Coronary artery (tissue), 2 donors: ENCODE results near the gene UGT1A3.
A peak's percentile ranks its signal among the peaks of the same experiment; 100 is the strongest.

Experiments
- DNase-seq: peaks from one replicate; pipeline ENCODE4 v3.0.0-alpha.2; 2017; ENCODE audit warnings: low spot score
- H3K27ac ChIP-seq, 2 donors: fragments of 200-600 bp; sonication (generic); one replicate each; pipeline ENCODE4 v1.5.1; 2016 to 2019
- H3K4me3 ChIP-seq: fragments of 200-600 bp; sonication (generic); 2 replicates; pipeline ENCODE4 v1.5.1; 2016; ENCODE audit warnings: mild to moderate bottlenecking, moderate library complexity
- TF ChIP-seq, protein P1 (sequence below): fragments of 200-600 bp; sonication (generic); IDR thresholded peaks from one replicate; pipeline ENCODE4 v1.5.1; 2019; ENCODE audit warnings: antibody characterized with exemption

Gene UGT1A3

GRCh38 chr2:233821196-233821595 lies 92.4 kb downstream of the UGT1A3 start:
- H3K27ac ChIP-seq, result no peak overlapping the region
- TF ChIP-seq, protein P1, sequence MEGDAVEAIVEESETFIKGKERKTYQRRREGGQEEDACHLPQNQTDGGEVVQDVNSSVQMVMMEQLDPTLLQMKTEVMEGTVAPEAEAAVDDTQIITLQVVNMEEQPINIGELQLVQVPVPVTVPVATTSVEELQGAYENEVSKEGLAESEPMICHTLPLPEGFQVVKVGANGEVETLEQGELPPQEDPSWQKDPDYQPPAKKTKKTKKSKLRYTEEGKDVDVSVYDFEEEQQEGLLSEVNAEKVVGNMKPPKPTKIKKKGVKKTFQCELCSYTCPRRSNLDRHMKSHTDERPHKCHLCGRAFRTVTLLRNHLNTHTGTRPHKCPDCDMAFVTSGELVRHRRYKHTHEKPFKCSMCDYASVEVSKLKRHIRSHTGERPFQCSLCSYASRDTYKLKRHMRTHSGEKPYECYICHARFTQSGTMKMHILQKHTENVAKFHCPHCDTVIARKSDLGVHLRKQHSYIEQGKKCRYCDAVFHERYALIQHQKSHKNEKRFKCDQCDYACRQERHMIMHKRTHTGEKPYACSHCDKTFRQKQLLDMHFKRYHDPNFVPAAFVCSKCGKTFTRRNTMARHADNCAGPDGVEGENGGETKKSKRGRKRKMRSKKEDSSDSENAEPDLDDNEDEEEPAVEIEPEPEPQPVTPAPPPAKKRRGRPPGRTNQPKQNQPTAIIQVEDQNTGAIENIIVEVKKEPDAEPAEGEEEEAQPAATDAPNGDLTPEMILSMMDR, result no peak
- no peak overlapping the region for H3K4me3 ChIP-seq
- peak; percentile 45 for DNase-seq

- TF ChIP-seq, protein P1, result no peak
- Histone ChIP-seq H3K27ac (no peak overlapping the region), H3K4me3 (no peak overlapping the region)
- no peak for DNase-seq
Observed at GRCh38 chr2:233821709-233822100, 92.9 kb downstream of the UGT1A3 start.

- Histone ChIP-seq H3K27ac (no peak overlapping the region), H3K4me3 (no peak overlapping the region)
- peak; percentile 68 for DNase-seq
- TF ChIP-seq, protein P1, result no peak
Observed at GRCh38 chr2:233822101-233822771, 93.4 kb downstream of the UGT1A3 start.
